ENCODE data around the gene MARK4.
A peak's percentile ranks its signal among the peaks of the same experiment; 100 is the strongest.
"Not testable (repeated sequence)": the region's sequence is repeated elsewhere in the genome, so short reads cannot be mapped to it uniquely, and the experiment has no call there.

The MARK4 gene

GRCh38 chr19:45269939-45270338, 18.9 kb downstream of the MARK4 start:
- H3K4me1 ChIP-seq (ENCODE audit: control extremely low read depth in 1 of 4, control insufficient read depth in 4 of 4, insufficient read depth in 4 of 4, low read length in 3 of 4); H3K27me3 ChIP-seq (replicated peaks in 2 of 5; ENCODE audit: control insufficient read depth in 4 of 5, insufficient read depth in 5 of 5, low read length in 4 of 5); H3K4me3 ChIP-seq (ENCODE audit: control insufficient read depth in 1 of 7, extremely low read depth in 1 of 7, insufficient read depth in 4 of 7, low read depth in 2 of 7, low read length in 6 of 7); H3K27ac ChIP-seq (ENCODE audit: insufficient read depth in 1 of 2, low read depth in 1 of 2, low read length in 2 of 2, poor library complexity in 1 of 2, severe bottlenecking in 2 of 2); H3K9me3 ChIP-seq (ENCODE audit: control extremely low read depth in 1 of 5, control insufficient read depth in 4 of 5, insufficient read depth in 2 of 5, low read depth in 1 of 5, low read length in 4 of 5); DNase-seq: not testable (repeated sequence)
- H3K36me3 ChIP-seq (ENCODE audit: control insufficient read depth in 4 of 4, insufficient read depth in 4 of 4, low read length in 3 of 4), result peaks cover 5 to 55% (median 25%) of the 10 kb centered on the region in 4 experiments
- POLR2A ChIA-PET, result interaction anchor here (0.7 kb wide), 1 partner anchor 369 kb away, joined by 3 read pairs; no protein-coding TSS in a partner anchor
- CTCF ChIA-PET, result interaction anchor here (1.4 kb wide), 1 partner anchor 16 kb away, joined by 3 read pairs; no protein-coding TSS in a partner anchor
- WGBS (ENCODE audit: insufficient coverage), result 100% methylated on average over 13 of the region's 13 CpGs

GRCh38 chr19:45271098-45271734, 20.1 kb downstream of the MARK4 start:
- H3K36me3 ChIP-seq (ENCODE audit: control insufficient read depth in 4 of 4, insufficient read depth in 4 of 4, low read length in 3 of 4), result peaks cover 8 to 51% (median 28%) of the 10 kb centered on the region in 4 experiments

GRCh38 chr19:45271735-45272108, 20.7 kb downstream of the MARK4 start:
- CTCF ChIA-PET, result no interaction called here
- Histone ChIP-seq H3K9me3 (ENCODE audit: control extremely low read depth in 1 of 5, control insufficient read depth in 4 of 5, insufficient read depth in 2 of 5, low read depth in 1 of 5, low read length in 4 of 5) (no peaks in the 10 kb centered on the region), H3K4me3 (ENCODE audit: control insufficient read depth in 1 of 7, extremely low read depth in 1 of 7, insufficient read depth in 4 of 7, low read depth in 2 of 7, low read length in 6 of 7) (no peak overlapping the region), H3K4me1 (ENCODE audit: control extremely low read depth in 1 of 4, control insufficient read depth in 4 of 4, insufficient read depth in 4 of 4, low read length in 3 of 4) (no peaks in the 10 kb centered on the region), H3K36me3 (ENCODE audit: control insufficient read depth in 4 of 4, insufficient read depth in 4 of 4, low read length in 3 of 4) (peaks cover 8 to 50% (median 28%) of the 10 kb centered on the region in 4 experiments), H3K27me3 (replicated peaks in 2 of 5; ENCODE audit: control insufficient read depth in 4 of 5, insufficient read depth in 5 of 5, low read length in 4 of 5) (no peaks in the 10 kb centered on the region), H3K27ac (ENCODE audit: insufficient read depth in 1 of 2, low read depth in 1 of 2, low read length in 2 of 2, poor library complexity in 1 of 2, severe bottlenecking in 2 of 2) (no peak overlapping the region)
- DNase-seq, result no peak
- WGBS (ENCODE audit: insufficient coverage), result 84% methylated on average over 7 of the region's 7 CpGs
- POLR2A ChIA-PET, result no interaction called here

More at GRCh38 chr19:45271098-45271734, 20.1 kb downstream of the MARK4 start:
- POLR2A ChIA-PET, result no interaction called here
- Histone ChIP-seq H3K9me3 (ENCODE audit: control extremely low read depth in 1 of 5, control insufficient read depth in 4 of 5, insufficient read depth in 2 of 5, low read depth in 1 of 5, low read length in 4 of 5) (no peaks in the 10 kb centered on the region), H3K27me3 (replicated peaks in 2 of 5; ENCODE audit: control insufficient read depth in 4 of 5, insufficient read depth in 5 of 5, low read length in 4 of 5) (no peaks in the 10 kb centered on the region), H3K4me1 (ENCODE audit: control extremely low read depth in 1 of 4, control insufficient read depth in 4 of 4, insufficient read depth in 4 of 4, low read length in 3 of 4) (no peaks in the 10 kb centered on the region), H3K4me3 (ENCODE audit: control insufficient read depth in 1 of 7, extremely low read depth in 1 of 7, insufficient read depth in 4 of 7, low read depth in 2 of 7, low read length in 6 of 7) (no peak overlapping the region), H3K27ac (ENCODE audit: insufficient read depth in 1 of 2, low read depth in 1 of 2, low read length in 2 of 2, poor library complexity in 1 of 2, severe bottlenecking in 2 of 2) (no peak overlapping the region)
- CTCF ChIA-PET, result interaction anchor here (1.4 kb wide), 1 partner anchor 17 kb away, joined by 3 read pairs; no protein-coding TSS in a partner anchor
- 96% methylated on average over 15 of the region's 21 CpGs for WGBS (ENCODE audit: insufficient coverage)
- no peak for DNase-seq

GRCh38 chr19:45273521-45273855, 22.4 kb downstream of the MARK4 start:
- ChIA-PET CTCF (no interaction called here), POLR2A (no interaction called here)
- no peak overlapping the region for H3K4me3 ChIP-seq (ENCODE audit: control insufficient read depth in 1 of 7, extremely low read depth in 1 of 7, insufficient read depth in 4 of 7, low read depth in 2 of 7, low read length in 6 of 7)
- DNase-seq, result no peak
- WGBS (ENCODE audit: insufficient coverage), result over 99% methylated on average over 14 of the region's 14 CpGs
- no peaks in the 10 kb centered on the region for H3K27me3 ChIP-seq (replicated peaks in 2 of 5; ENCODE audit: control insufficient read depth in 4 of 5, insufficient read depth in 5 of 5, low read length in 4 of 5)
- H3K27ac ChIP-seq (ENCODE audit: insufficient read depth in 1 of 2, low read depth in 1 of 2, low read length in 2 of 2, poor library complexity in 1 of 2, severe bottlenecking in 2 of 2), result no peak overlapping the region
- H3K36me3 ChIP-seq (ENCODE audit: control insufficient read depth in 4 of 4, insufficient read depth in 4 of 4, low read length in 3 of 4), result peaks cover 8 to 53% (median 32%) of the 10 kb centered on the region in 4 experiments
- no peaks in the 10 kb centered on the region for H3K9me3 ChIP-seq (ENCODE audit: control extremely low read depth in 1 of 5, control insufficient read depth in 4 of 5, insufficient read depth in 2 of 5, low read depth in 1 of 5, low read length in 4 of 5)
- H3K4me1 ChIP-seq (ENCODE audit: control extremely low read depth in 1 of 4, control insufficient read depth in 4 of 4, insufficient read depth in 4 of 4, low read length in 3 of 4), result no peaks in the 10 kb centered on the region

- Histone ChIP-seq H3K9me3 (ENCODE audit: control extremely low read depth in 1 of 5, control insufficient read depth in 4 of 5, insufficient read depth in 2 of 5, low read depth in 1 of 5, low read length in 4 of 5) (no peaks in the 10 kb centered on the region), H3K4me1 (ENCODE audit: control extremely low read depth in 1 of 4, control insufficient read depth in 4 of 4, insufficient read depth in 4 of 4, low read length in 3 of 4) (no peaks in the 10 kb centered on the region), H3K27ac (ENCODE audit: insufficient read depth in 1 of 2, low read depth in 1 of 2, low read length in 2 of 2, poor library complexity in 1 of 2, severe bottlenecking in 2 of 2) (no peak overlapping the region), H3K4me3 (ENCODE audit: control insufficient read depth in 1 of 7, extremely low read depth in 1 of 7, insufficient read depth in 4 of 7, low read depth in 2 of 7, low read length in 6 of 7) (no peak overlapping the region), H3K36me3 (ENCODE audit: control insufficient read depth in 4 of 4, insufficient read depth in 4 of 4, low read length in 3 of 4) (peaks cover 10 to 61% (median 30%) of the 10 kb centered on the region in 4 experiments), H3K27me3 (replicated peaks in 2 of 5; ENCODE audit: control insufficient read depth in 4 of 5, insufficient read depth in 5 of 5, low read length in 4 of 5) (no peaks in the 10 kb centered on the region)
- ChIA-PET CTCF (no interaction called here), POLR2A (no interaction called here)
- DNase-seq, result no peak
- WGBS (ENCODE audit: insufficient coverage), result 90% methylated on average over 11 of the region's 12 CpGs
These were observed 24.4 kb downstream of the MARK4 start for GRCh38 chr19:45275370-45275971.

- peaks cover 9 to 63% (median 30%) of the 10 kb centered on the region in 4 experiments for H3K36me3 ChIP-seq (ENCODE audit: control insufficient read depth in 4 of 4, insufficient read depth in 4 of 4, low read length in 3 of 4)
- 100% methylated on average over 3 of the region's 7 CpGs for WGBS (ENCODE audit: insufficient coverage)
- CTCF ChIA-PET, result no interaction called here
These were observed 25.2 kb downstream of the MARK4 start for GRCh38 chr19:45276284-45276687.

GRCh38 chr19:45278087-45278486, 27.0 kb downstream of the MARK4 start:
- no peak for DNase-seq
- ChIA-PET CTCF (interaction anchor here (1.3 kb wide), 1 partner anchor 11 kb away, joined by 3 read pairs; no protein-coding TSS in a partner anchor), POLR2A (no interaction called here)
- Histone ChIP-seq H3K4me1 (ENCODE audit: control extremely low read depth in 1 of 4, control insufficient read depth in 4 of 4, insufficient read depth in 4 of 4, low read length in 3 of 4) (no peaks in the 10 kb centered on the region), H3K27ac (ENCODE audit: insufficient read depth in 1 of 2, low read depth in 1 of 2, low read length in 2 of 2, poor library complexity in 1 of 2, severe bottlenecking in 2 of 2) (no peak overlapping the region), H3K4me3 (ENCODE audit: control insufficient read depth in 1 of 7, extremely low read depth in 1 of 7, insufficient read depth in 4 of 7, low read depth in 2 of 7, low read length in 6 of 7) (no peak overlapping the region), H3K27me3 (replicated peaks in 2 of 5; ENCODE audit: control insufficient read depth in 4 of 5, insufficient read depth in 5 of 5, low read length in 4 of 5) (no peaks in the 10 kb centered on the region), H3K36me3 (ENCODE audit: control insufficient read depth in 4 of 4, insufficient read depth in 4 of 4, low read length in 3 of 4) (peaks cover 4 to 54% (median 25%) of the 10 kb centered on the region in 4 experiments), H3K9me3 (ENCODE audit: control extremely low read depth in 1 of 5, control insufficient read depth in 4 of 5, insufficient read depth in 2 of 5, low read depth in 1 of 5, low read length in 4 of 5) (no peaks in the 10 kb centered on the region)
- 96% methylated on average over 9 of the region's 10 CpGs for WGBS (ENCODE audit: insufficient coverage)

More at GRCh38 chr19:45276284-45276687, 25.2 kb downstream of the MARK4 start:
- POLR2A ChIA-PET, result no interaction called here
- Histone ChIP-seq H3K9me3 (ENCODE audit: control extremely low read depth in 1 of 5, control insufficient read depth in 4 of 5, insufficient read depth in 2 of 5, low read depth in 1 of 5, low read length in 4 of 5) (no peaks in the 10 kb centered on the region), H3K4me3 (ENCODE audit: control insufficient read depth in 1 of 7, extremely low read depth in 1 of 7, insufficient read depth in 4 of 7, low read depth in 2 of 7, low read length in 6 of 7) (no peak overlapping the region), H3K27me3 (replicated peaks in 2 of 5; ENCODE audit: control insufficient read depth in 4 of 5, insufficient read depth in 5 of 5, low read length in 4 of 5) (no peaks in the 10 kb centered on the region), H3K27ac (ENCODE audit: insufficient read depth in 1 of 2, low read depth in 1 of 2, low read length in 2 of 2, poor library complexity in 1 of 2, severe bottlenecking in 2 of 2) (no peak overlapping the region), H3K4me1 (ENCODE audit: control extremely low read depth in 1 of 4, control insufficient read depth in 4 of 4, insufficient read depth in 4 of 4, low read length in 3 of 4) (no peaks in the 10 kb centered on the region)
- DNase-seq, result peak in 1 of 3 donors; percentile 14
